M059J (cell line): ENCODE results near the gene PEF1. TPM values are rescaled to one million over a fixed set of nuclear protein-coding genes. Genes with fewer than 3 reads are reported as not detected.
"Not testable (repeated sequence)": the region's sequence is repeated elsewhere in the genome, so short reads cannot be mapped to it uniquely, and the experiment has no call there.

Source experiments
- DNase-seq: peaks from one replicate; pipeline ENCODE4 v3.0.0-alpha.2; 2012; ENCODE audit warnings: low read depth
- total RNA-seq: library from RNA; depleted of rRNA; stranded (reverse); fragments of >200 nt; shearing (Covaris generic); gene quantifications from 2 replicates; pipeline ENCODE4 v1.2.3, GENCODE V29; 2014

The PEF1 gene
- total RNA-seq, 1 experiment from 2014 or later, result 144 TPM

DNA sequence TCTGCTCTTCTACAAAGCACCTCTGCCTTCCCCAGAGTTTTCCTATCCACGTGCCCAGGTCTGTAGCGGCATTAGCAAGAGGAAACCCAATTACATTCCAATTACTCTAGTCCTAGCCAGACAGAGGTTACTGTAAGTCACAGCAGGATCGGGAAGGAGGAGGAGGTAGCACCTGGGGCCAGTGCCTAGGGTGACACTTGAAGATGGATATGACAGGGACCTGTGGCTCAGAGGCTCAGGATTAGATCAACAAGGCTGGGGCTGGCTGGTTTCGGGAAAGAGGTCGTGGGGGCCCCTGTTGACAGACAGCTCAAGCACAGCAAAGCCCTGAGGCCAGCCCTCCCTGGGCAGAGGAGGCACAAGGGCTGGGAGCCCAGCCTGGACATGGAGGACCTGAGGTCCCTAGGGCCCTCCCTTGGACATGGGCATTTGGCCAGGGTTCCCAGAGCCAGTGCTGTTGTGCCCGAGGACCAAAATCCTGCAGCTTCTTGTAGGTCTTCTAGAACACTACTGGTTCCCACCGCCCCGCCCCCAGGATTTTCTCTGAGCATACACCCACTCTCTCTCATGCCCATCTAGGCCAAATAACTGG, 30.2 kb downstream of the PEF1 start:
- no peak for DNase-seq

DNA sequence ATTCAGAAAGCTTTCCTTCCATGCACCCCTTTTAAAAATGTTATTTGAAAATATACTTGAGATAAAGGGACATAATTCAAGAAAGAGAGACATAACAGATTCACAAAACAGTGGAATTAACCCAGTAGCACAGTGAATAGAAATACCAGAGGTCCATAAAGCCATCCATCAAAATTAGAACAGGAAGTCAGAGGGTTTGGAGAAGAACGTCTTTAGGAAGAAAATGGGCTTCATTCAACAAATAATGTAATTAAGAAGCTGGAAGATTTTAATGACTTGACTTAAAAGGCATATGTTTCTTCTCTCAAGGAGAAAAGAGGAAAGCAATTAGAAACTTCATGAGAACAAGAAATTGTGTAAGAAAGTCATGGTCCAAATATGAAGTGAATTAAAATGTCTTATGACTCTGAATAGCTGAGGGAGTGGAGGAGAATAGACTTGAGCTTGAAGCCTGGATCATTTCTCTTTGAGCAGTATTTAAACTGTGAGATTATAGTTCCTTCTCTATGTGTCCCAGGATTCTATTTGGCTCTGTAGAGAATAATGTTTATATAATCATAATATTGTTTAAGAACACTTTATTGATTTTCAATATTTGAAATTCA, 35.1 kb downstream of the PEF1 start:
- no peak for DNase-seq

DNA sequence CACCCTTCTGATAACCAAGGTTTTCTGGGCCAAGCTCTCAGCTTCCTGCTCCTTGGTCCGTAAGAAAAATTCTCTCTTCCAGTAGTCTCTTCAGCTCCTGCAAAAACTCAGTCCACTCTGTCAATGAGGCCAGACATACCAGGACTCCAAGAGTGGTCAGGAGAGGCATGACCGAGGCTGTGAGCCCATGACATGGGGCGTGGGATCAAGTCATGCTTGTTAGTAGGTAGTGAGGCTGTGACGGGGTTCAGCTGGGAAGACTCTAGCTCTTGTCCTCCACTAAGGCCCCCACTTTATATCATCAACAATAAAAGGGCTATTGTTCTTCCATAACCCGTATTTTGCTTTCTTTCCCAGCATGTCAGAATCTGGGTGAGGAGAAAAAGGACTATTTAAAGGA, 37.3 kb downstream of the PEF1 start:
- no peak for DNase-seq

- peak; percentile 49 for DNase-seq
These were observed 38.7 kb downstream of the PEF1 start for GRCh38 chr1:31605908-31606427.

DNA sequence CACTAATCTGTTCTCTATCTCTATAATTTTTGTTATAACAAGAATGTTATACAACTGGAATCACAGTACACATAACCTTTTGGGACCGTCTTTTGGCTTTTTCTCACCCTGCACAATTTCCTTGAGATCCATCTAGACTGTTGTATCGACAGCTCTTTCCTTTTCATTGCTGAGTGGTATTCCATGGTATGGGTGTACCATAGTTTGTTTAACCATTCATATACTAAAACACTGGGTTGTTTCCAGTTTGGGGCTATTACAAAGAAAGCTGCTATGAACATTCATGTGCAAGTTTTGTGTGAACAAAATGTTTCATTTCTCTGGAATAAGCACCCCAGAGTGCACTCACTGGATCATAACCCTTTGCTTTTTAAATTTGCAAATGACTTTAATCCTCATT, 42.6 kb downstream of the PEF1 start:
- no peak for DNase-seq

- DNase-seq, result no peak
These were observed 44.0 kb downstream of the PEF1 start for GRCh38 chr1:31600641-31601040.

- no peak for DNase-seq
These were observed 45.7 kb downstream of the PEF1 start for GRCh38 chr1:31598980-31599379.

GRCh38 chr1:31596737-31597097, 48.0 kb downstream of the PEF1 start:
- no peak for DNase-seq

- DNase-seq, result no peak
These were observed 48.6 kb downstream of the PEF1 start for GRCh38 chr1:31595836-31596736.

DNA sequence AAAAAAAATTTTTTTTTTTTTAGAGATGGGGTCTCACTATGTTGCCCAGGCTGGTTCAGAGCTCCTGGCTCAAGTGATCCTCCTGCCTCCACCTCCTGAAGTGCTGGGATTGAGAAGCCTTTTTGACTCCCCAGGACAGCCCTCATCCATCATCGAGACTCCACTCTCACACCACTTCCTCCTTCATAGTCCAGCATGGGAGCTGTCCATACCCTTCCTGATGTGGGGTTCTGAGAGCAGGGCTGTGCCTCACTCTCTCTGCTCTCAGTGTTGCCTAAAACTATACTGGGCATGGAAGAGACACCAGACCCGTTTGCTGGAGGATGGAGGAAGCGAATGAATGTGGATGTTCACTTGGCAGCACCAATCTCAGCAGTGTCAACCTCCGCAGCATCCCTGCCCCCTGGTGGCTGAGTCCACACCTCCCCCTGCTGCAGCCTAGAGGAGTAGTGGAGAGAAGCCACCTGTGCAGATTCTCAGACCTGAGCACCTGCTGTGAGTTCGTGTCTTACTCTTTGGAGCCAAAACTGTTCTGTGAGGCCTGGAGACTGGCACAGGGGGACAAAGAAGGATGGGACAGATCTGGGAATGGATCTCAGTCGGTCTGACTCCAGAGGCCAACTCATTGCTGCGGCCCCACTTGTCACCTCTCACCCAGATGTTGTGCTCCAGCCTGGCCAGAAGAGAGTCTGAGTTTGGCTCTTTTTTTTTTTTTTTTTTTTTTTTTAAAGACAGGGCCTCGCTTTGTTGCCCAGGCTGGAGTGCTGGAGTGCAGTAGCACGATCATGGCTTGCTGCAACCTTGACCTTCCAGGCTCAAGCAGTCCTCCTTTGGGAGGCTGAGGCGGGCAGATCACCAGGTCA, 50.7 kb downstream of the PEF1 start:
- peak; percentile 75 for DNase-seq

DNA sequence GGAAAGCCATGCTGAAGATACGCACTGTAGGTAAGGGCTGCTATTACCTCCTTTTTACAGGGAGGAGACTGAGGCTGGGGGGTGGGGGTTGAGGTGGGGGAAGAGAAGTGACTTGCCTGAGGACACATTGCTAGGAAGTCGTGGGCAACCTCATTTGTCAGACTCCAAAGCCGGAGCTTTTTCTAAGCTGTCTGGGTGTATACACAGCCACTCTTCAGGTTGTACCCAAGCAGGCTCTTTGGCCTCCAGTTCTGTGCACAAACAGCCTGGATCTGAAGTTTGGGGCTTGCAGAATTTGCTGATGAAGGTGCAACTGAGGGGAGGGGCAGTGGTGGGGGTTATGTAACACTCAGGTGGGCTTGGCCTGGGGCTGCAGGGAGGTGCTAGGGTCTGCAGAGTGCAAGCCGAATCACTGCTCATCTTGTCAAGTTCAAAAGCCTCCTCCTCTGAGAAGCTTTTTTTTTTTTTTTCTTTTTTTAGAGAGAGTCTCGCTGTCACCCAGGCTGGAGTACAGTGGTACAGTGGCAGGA, 51.5 kb downstream of the PEF1 start:
- DNase-seq, result no peak

GRCh38 chr1:31592132-31592531, 52.5 kb downstream of the PEF1 start:
- peak; percentile 28 for DNase-seq

- DNase-seq, result peak; percentile 95
These were observed 53.1 kb downstream of the PEF1 start for GRCh38 chr1:31591425-31592093.

- DNase-seq, result no peak
These were observed 55.7 kb downstream of the PEF1 start for GRCh38 chr1:31588751-31589515.

DNA sequence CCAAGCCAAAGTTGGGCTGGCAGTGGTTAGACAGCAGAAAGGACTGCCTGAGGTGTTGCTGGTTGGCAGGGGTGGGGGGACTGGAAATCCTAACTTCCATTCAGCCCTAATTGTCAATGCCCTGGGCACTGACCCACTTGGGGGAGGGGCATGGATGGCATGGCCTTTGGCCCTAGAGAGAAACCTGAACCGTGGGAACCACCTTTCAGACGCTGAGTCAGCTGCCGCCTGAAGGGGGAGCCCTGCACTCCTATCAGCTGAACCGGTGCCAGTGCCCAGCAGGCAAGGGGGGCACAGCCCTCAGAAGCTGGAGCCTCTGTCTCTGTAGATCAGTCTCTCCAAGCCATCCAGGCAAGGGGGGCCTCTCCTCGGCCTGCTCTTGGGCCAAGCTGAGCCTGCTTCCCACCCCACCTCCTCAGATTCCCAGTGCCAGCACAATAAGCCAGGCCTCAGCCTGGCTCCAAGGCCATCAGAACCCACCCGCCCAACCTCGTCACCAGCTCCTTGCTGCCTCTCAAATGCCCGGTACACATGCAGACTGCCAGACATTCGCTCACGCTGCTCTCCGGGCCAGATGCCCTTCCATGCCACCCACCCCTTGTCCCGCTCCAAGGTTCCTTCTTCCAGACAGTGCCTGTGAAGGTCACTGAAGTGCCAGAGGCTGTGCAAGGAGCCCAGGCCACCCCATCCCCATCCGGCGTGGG, 56.8 kb downstream of the PEF1 start:
- DNase-seq, result peak; percentile 64

DNA sequence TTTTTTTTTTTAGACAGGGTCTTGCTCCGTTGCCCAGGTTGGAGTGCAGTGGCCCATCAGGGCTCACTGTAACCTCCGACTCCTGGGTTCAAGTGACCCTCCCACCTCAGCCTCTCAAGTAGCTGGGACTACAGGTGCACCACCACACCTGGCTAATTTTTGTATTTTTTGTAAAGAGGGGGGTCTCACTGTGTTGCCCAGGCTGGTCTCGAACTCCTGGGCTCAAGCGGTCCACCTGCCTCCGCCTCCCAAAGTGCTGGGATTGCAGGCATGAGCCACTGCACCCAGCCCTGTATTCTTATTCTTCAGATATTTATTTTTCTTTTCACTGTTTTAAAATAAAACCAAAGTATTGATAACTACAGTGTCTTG, 57.4 kb downstream of the PEF1 start:
- not testable (repeated sequence) for DNase-seq

DNA sequence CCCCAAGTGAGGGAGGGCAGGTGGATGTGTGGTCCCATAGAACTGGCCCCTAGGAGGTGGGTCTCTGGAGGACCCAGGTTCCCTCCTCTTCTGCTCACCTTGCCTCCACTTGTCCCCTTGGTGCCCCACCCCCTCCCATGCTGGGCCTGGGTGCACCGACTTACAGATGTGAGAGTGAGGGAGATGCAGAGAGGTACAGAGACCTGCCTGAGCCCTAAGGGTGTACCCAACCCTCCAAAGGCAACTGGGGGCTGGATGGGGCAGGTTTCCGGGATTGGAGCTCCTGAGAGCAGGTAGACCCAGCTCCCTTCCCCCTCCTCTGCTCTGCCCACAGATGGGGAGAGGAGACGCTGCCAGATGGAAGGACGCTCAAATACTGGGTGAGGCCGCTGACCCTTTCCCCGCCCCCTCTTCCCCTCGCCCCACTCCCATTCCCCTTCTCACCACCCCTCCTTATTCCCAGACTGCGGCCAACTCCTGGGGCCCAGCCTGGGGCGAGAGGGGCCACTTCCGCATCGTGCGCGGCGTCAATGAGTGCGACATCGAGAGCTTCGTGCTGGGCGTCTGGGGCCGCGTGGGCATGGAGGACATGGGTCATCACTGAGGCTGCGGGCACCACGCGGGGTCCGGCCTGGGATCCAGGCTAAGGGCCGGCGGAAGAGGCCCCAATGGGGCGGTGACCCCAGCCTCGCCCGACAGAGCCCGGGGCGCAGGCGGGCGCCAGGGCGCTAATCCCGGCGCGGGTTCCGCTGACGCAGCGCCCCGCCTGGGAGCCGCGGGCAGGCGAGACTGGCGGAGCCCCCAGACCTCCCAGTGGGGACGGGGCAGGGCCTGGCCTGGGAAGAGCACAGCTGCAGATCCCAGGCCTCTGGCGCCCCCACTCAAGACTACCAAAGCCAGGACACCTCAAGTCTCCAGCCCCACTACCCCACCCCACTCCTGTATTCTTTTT, 58.0 kb downstream of the PEF1 start:
- DNase-seq, result no peak

DNA sequence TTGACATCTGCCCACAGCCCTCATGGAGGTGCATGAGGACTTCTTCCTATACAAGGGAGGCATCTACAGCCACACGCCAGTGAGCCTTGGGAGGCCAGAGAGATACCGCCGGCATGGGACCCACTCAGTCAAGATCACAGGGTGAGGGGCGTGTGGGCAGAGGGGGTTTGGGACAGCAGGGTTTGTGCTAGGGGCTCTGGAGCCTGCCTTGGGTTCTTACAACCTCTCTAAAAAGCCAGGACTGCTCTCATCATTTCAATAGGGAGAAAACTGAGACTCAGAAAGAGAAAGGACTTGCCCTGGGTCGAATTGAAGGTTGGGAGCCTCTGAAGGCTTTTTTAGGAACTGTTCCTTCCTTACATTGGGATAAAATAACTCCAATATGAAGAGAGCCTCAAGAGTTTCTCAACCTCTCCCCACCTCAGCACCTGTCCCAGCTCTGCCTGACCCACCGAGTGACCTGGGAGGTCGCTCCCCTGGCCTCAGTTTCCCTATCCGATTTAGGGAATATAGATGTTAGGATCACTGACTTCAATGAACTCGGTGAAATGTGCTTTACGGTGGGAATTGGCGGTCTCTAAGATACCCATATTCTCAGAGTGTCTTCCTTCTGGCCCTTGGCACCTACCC, 58.8 kb downstream of the PEF1 start:
- no peak for DNase-seq
